Measurements from ENCODE around the gene TRAPPC2L. TPM values are rescaled to one million over a fixed set of nuclear protein-coding genes. Genes with fewer than 3 reads are reported as not detected.
"Not testable (repeated sequence)": the region's sequence is repeated elsewhere in the genome, so short reads cannot be mapped to it uniquely, and the experiment has no call there.

The TRAPPC2L gene
- total RNA-seq, 1 donor from 2014 or later: 60.1 TPM

DNA sequence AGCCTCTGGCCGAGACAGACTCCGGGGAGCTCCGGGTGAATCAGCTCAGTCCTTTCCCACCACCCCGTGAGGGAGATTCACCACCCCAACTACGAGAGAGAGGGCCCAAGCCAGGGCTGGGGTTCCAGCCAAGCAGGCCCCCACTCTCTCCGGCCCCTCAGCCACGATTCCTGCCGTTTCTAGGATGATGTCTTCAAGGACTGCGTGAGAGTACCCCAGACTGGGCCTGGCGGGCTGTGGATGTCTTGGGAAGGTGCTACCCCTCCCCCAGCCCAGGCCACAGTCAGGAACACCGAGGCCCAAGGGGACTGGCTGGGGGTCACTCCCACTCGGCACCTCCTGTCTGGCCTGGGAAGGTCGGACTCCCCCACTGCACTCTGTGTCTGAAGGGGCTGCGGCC, 31.1 kb downstream of the TRAPPC2L start:
- intact Hi-C loops (cut with micrococcal nuclease): no loop called here

DNA sequence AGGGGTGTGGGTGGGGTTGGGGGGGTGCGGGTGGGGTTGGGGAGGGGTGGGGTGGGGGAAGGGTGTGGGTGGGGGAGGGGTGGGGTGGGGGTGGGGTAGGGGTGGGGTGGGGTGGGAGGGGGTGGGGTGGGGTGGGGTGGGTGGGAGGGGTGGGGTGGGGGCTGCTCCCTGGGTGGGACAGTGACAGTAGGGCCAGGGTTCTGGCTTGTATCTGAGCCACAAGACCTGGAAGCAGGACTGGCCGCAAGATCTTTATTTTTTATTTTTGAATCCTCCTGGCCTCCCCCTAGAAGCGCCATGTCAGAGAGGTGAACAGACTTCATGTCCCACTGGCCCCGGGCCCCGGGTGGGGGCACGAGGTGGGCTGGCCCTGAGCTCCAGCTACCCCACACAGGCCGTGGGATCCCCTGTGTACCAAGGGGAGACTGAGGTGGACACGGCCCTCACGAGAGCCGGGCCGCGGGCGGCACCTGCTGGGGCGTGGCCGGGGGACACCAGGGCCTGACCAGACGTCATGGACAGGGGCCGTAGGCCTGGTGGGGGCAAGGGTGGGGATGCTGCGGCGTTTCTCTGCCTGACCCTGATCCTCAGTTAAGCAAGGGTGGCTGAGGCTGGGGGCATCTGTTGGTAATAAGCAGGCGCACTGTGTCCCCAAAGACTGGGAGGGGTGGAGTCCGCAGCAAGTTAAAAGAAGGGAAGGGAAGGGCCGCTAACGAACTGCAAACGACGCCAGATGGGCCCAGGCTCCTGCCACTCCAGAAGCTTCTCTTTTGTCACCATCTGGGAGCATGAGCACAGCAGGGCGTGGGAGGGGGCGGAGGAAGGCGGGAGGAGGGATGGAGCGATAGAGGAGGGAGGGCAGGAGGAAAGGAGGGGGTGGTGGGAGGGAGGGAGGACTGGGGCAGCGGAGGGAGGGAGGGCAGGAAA, 31.8 kb downstream of the TRAPPC2L start:
- intact Hi-C loops (cut with micrococcal nuclease): no loop called here

DNA sequence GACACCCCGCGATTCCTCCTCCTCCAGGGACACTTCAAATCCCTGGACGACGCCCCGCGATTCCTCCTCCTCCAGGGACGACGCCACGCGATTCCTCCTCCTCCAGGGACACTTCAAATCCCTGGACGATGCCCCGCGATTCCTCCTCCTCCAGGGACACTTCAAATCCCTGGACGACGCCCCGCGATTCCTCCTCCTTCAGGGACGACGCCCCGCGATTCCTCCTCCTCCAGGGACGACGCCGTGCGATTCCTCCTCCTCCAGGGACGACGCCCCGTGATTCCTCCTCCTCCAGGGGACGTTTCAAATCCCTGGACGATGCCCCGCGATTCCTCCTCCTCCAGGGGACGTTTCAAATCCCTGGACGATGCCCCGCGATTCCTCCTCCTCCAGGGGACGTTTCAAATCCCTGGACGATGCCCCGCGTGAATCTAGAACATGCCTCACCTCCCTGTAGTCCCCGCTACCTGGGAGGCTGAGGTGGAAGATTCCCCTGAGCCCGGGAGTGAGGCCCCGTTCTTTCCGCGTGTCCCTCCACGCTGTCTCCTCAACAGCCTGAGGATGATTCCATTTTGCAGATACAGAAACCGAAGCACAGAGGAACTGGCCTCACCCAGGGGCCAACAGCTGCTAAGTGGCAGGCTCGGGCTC, 32.9 kb downstream of the TRAPPC2L start:
- intact Hi-C loops (cut with micrococcal nuclease): not testable (repeated sequence)

DNA sequence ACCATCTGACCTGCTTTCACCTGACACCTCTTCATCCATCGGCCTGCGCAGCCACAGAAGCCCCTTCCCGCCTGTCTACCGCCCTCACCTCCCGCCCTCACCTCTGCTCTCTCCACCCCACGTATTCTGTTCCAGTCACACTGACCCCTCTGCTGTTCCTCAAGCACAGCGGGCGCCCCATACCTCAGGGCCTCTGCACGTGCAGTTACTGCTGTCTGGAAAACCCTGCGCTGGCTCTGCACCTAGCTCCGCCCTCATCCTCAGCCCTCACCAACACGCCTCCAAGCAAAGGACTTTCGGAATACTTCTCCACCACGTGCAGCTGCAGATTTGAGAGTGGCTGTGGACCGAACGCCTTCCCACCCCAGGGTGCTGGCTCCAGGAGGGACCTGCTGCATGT, 34.2 kb downstream of the TRAPPC2L start:
- intact Hi-C loops (cut with micrococcal nuclease): no loop called here

DNA sequence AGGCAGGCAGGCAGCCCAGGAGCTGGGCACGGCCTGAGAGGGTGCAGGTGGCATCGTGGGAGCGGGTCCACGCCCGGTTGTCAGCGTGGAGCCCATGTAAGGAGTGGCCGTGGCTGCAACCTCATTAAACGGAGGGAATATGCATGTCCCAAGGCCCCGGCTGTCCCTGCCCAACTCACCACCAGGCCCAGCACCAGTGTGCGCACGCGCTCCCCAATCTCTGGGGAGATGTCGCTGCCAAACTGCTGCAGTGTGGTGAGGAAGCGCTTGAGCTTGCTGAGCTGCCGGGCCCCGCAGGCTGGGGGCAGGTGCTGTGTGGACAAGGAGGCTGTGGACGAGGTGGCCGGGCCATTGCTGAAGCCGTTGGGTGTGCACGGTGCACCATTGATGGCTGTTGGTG, 35.1 kb downstream of the TRAPPC2L start:
- intact Hi-C loops (cut with micrococcal nuclease): no loop called here

DNA sequence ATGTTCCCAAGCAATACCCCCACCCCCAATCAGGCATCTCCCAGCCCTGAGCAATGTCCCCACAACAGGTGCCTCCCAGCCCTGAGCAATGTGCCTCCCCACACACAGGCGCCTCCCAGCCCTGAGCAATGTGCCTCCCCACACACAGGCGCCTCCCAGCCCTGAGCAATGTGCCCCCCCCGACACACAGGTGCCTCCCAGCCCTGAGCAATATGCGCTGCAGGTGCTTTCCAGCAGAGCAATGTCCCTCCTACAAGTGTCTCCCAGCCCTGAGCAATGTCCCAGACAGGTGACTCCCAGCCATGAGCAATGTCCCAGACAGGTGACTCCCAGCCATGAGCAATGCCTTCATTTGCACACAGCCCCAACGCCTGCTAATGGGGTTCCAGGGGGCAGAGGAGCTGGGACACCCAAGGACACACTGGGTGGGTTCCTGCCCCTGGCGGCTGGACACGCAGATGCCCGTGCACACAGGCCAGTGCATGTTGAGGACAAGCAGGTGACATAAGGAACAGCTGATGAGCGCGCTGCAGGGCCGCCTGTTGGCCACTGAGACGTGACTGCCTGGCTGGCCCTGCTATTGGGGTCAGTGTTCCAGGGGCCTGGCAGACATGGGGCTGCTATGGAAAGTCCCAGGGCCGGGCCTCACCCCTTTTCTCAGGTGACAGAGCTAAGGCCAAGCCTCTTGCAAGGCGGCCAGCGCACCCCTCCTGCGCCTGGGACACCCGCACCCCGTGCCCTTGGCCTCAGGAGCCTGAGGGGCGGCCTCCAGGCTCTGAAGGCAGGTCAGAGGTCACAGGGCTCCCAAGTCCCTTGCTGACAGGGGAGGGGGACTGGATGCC, 36.4 kb downstream of the TRAPPC2L start:
- intact Hi-C loops (cut with micrococcal nuclease): no loop called here

DNA sequence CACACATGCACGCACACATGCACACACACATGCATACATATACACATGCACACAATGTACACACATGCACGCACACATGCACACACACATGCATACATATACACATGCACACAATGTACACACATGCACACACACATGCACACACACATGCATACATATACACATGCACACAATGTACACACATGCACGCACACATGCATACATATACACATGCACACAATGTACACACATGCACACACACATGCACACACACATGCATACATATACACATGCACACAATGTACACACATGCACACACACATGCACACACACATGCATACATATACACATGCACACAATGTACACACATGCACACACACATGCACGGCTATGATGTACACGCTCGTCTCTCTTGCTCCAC, 37.3 kb downstream of the TRAPPC2L start:
- intact Hi-C loops (cut with micrococcal nuclease): not testable (repeated sequence)

DNA sequence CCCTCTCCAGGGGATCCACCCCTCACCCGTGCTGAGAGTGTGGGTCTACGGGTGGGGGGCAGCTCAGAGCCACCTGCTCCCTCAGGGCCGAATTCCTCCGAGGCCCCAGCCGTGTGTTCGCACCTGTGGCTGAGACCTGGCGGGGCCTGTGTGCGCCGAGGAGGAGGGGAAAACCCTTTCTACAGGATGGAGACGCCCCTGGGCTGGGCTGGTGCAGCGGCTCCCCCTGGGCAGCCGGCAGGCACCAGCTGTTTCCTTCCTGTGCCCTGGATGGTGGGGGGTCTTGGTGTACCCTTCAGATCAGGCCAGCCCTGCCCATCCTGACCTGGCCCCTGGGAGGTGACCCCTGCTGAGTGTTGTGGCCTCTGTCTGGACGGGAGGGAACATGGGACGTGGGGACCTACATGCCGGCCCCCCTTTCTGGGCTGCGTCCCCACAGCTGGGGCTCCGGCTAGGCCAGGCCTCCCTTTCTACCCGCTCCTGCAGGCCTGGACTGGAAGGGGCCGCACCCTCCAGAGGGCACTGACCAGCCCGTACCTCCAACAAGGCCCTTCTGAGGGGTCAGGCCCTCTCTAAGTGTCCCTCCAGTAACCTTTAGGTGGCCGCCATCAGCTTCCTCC, 37.9 kb downstream of the TRAPPC2L start:
- intact Hi-C loops (cut with micrococcal nuclease): no loop called here

DNA sequence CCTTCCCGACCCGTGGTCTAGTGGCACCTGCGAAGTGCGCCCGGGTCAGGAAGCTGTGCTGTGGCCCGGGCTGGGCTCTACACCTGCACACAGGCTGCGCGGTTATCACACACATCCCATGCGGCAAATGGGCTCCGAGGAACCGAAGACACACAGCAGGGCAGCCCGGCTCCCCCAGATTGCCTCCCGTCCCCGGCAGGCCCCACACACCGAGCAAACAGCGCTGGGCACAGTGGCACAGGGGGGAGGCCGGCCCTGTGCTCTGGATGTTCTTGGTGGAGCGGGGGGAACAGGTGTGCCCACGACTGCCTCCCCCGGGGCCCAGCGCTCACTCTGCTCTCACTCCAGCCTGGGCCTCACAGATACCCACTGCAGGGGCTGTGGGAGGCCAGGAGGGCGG, 38.4 kb downstream of the TRAPPC2L start:
- intact Hi-C loops (cut with micrococcal nuclease): no loop called here

DNA sequence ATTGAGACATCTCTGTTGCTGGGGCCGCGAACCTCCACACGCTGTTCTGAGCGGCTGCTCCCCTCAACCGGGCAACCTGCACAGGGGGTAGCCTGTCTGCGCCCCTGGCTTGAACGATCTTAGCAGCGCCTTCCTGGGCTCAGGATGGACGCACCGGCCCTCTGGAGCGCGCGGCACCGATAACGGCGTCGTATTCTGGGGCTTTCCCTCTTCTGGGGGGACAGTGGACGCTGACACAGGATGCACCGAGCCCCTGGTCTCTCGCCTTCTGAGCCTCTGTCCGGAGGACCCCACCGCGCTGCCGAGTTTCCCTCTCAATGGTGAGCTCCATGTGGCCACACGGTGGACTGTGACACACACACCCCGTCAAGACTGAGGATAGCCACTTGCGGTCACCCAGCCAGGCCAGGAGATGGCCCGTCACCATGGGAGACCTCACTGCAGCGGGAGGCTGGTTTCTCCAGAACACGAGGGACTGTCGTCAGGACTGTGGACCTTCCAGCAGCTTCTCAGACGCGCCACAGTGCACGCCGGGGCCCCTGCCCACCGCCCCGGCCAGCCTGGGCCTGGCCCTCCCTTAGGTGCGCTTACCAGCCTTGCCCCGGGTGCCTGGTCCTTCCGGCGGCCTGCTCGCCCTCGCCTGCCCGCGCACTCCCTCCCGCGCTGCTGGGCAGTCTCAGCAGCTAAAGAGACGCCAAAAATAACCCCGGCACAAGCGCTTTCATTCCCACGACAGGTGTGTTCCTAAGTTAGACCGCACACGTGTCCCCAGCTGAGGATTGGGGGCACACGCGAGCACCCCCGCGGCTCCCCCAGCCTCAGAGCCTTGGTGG, 39.5 kb downstream of the TRAPPC2L start:
- intact Hi-C loops (cut with micrococcal nuclease): no loop called here

DNA sequence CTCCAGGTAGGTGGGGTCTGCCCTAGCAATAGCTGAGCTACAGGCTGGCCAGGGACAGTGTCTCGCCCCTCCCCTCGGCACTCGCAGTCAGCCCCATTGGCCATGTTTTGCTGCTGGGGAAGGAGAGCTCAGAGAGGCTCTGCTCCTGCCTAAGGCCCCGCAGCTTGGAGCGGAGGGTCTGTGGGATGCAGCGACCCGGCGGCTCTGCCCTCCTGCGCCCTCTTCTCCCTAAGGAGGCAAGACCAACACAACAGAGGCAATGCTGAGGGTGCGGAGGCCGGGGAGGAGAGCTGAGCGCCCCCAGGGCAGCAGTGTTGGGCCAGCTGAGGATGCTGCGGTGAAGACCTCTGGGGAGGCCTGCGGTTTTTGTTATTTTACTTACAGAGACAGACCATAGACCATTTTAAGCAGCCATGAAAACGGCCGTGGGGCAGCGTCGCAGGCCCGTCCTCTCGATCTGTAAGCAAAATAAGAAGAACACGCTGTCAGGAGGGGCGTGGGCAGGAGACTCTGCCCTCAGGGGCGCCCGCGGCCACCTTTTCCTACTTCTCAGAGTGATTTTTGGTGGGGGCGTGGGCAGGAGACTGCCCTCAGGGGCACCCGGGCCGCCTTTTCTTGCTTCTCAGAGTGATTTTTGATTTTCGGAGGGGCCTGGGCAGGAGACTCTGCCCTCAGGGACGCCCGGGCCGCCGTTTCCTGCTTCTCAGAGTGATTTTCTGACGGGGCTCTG, 40.9 kb downstream of the TRAPPC2L start:
- intact Hi-C loops (cut with micrococcal nuclease): no loop called here

DNA sequence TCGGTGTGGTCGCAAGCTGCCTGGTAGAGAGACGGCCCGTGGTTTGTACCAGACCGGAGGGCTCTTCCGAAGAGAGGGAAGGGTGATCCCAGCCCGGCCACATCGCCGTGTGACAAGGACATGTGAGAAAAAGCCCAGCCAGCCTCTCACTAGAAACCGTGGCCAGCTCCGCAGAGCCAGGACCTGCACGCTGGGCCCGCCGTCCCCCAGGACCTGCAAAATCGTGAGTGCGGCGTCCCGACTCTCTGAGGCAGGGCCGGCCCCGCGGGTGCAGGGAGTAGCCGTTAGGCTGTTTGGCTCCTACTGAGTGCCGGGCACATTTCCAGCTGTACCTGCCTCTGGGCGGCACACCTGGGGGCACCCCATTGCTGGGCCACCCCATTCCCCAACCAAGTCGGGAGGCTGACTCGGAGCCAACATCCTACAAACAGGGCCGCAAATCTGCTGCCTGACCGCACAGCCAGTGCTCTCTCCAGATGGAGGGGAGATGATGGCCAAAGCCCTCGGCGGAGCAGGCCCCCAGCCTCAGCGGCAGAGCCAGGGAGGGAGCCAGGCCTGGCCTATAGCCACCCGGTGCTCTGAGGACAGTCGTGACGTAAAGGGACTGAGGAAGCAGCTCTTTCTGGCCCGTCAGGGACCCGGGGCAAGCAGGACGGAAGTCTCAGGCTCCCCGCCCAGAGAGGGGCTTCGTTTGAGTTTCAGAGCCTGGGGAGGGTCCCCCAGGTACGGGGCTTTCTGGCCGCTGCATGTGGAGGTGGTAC, 43.2 kb downstream of the TRAPPC2L start:
- intact Hi-C loops (cut with micrococcal nuclease): no loop called here

DNA sequence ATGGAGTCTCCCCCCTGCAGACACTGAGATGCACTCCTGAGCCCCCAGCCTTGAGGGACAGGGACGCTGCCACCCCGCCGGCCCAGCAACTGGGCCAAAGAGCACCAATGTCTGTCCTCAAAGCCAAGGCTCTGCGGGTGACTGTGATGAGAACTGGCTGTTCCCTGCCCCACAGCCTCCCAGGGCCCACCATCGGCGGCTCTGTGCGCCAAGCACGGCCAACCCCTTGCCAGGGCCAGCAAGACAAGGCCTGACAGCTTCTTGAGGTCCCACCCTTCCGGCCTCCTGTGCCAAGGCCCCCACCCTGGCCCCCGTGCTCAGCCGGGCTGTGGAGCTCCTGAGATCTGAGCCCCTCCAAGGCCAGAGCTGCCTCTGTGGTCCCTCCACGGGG, 43.7 kb downstream of the TRAPPC2L start:
- intact Hi-C loops (cut with micrococcal nuclease): no loop called here

DNA sequence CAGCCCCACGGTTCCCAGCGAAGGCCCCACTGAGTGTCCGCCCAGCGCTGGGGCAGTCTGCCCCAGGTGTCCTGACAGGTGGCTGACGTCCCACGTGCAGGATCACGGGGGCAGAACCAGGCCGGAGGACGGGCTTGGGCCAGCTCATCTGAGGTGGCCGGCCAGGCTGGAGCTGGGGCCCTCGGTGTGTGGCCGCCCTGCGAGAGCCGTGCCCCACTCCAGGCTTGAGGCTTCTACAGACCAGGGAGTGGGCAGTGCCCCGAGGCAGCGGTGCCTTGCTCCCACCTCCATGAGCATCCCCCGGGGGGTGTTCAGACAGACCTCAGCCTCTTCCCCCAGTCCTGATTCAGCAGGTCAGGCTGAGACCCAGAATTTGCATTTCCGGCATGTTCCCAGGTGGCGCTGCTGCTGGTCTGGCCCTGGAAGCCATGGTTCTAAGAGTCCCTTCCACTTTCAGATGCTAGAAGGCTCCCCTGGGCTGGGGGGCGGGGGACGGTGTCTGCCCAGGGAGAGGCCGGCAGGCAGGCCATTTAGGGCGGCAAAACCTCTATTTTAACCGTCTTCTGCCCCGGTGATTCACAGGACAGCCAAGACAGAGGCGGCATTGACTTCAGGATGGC, 44.9 kb downstream of the TRAPPC2L start:
- intact Hi-C loops (cut with micrococcal nuclease): no loop called here

DNA sequence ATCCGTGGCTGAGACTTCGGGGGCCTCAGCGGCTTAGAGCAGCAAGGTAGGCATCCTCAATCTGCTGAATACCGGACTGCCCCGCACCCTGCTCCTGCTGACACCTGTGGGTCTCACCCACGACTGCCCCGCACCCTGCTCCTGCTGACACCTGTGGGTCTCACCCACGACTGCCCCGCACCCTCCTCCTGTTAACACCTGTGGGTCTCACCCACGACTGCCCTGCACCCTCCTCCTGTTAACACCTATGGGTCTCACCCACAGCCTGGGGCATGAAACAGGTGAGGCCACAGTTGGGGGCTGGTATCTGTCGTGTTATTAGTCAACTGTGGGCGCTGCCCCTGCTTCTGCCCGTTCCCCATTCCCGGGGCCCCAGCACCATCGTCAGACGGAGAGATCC, 45.8 kb downstream of the TRAPPC2L start:
- intact Hi-C loops (cut with micrococcal nuclease): no loop called here

DNA sequence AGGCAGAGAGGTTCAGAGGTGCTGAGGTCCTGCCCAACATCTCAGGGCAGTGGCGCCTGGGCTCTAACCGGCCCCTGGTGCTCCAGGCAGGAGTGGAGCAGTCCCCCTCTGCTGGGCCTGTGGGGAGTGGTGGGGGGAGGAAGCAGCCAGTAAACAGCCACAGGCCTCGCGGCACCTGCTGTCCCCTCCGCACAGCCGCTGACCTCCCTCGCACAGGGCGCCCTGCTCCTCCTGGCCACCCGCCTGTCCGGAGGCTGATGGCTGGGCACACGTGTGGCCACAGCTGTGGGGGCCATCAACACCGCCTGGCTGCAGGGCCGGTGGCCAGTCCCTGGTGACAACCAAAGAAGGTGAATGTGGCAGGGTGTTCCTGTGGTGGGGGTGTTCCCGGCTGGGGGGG, 46.3 kb downstream of the TRAPPC2L start:
- intact Hi-C loops (cut with micrococcal nuclease): no loop called here

DNA sequence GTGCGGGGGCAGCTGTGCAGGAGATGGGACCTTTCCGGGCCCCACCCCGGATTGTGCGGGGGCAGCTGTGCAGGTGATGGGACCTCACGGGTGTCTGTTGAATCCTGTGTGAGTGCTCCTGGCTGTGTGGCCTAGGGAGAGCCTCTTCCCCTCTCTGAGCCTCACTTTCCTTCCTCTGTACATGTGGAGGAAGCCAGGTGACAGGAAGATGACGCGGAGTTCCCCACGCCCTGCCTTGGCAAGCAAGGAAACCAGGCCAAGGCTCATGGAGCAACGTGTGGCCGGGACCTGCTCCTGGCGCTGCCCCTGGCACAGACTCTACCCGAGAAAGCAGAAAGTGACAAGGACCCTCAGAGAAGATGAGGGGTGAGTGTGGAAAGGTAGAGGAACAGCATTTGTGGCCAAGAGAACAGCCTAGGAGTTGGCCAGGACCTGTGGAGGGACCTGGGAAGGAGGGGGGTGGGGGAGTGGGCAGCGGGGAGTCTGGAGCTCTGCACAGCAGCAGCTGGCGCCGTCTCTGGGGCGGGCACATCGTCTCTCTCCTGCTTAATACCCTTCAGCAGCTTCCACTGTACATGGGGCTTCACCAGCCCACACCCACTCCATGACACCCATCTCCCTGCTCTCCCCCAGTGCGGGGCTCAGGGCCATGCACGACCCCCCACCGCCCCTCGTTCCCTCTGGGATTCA, 47.9 kb downstream of the TRAPPC2L start:
- intact Hi-C loops (cut with micrococcal nuclease): loop anchor here (1.0 kb wide), 2 partner anchors 48 to 266 kb away; partner anchors contain the start of genes CDH15 and TRAPPC2L

DNA sequence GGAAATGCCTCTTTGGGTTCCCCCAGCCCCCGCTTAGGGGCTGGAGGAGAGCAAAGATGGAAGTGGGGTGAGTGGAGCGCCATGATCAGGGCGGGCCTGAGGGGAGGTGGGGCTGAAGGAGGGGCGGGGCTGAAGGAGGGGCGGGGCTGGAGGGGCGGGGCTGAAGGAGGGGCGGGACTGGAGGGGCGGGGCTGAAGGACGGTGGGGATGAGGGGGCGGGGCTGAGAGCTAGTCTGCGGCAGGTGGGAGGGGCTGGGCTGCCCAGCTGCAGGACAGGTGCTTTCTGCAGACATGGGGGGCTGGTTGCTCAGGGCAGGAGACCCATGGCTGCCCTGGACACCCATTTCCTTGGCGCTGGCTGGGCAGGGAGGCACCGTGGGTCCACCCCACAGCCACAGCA, 48.6 kb downstream of the TRAPPC2L start:
- intact Hi-C loops (cut with micrococcal nuclease): loop anchor here (1.0 kb wide), 2 partner anchors 48 to 266 kb away; partner anchors contain the start of genes CDH15 and TRAPPC2L

Data from T-helper 2 cell treated with Interferon-gamma antibody and Interleukin-4, amounts not matched to agents 100 ng/mL and 5 ng/mL, for 36 hours (primary cell).